ENCODE data around the gene ULK2. TPM values are rescaled to one million over a fixed set of nuclear protein-coding genes. Genes with fewer than 3 reads are reported as not detected.

Gene ULK2
- total RNA-seq, 1 experiment from 2014 or later: 12.9 TPM

GRCh38 chr17:19741832-19742457 is 125.8 kb downstream of the ULK2 start:
- intact Hi-C loops (cut with micrococcal nuclease; ENCODE audit: unreplicated experiment): no loop called here
- no peaks in the 10 kb centered on the region for H3K36me3 ChIP-seq (ENCODE audit: insufficient read depth, low read length, poor library complexity, severe bottlenecking)
- H3K4me1 ChIP-seq (ENCODE audit: insufficient read depth, low read length, poor library complexity, severe bottlenecking): no peaks in the 10 kb centered on the region
- ChIA-PET POLR2A (ENCODE audit: low non-redundant PET) (interaction anchor here (0.6 kb wide), 1 partner anchor 111 kb away, joined by 5 read pairs; no protein-coding TSS in a partner anchor), CTCF (no interaction called here)
- no peaks in the 10 kb centered on the region for H3K27me3 ChIP-seq (replicated peaks; ENCODE audit: insufficient read depth, low read depth, low read length, poor library complexity)
- H3K4me3 ChIP-seq (ENCODE audit: low read depth, low read length, poor library complexity, severe bottlenecking): no peak overlapping the region
- no peaks in the 10 kb centered on the region for H3K9me3 ChIP-seq (ENCODE audit: low read depth, low read length, poor library complexity, severe bottlenecking)
- BruUV-seq (replicated peaks): no TSS peak
- DNase-seq (ENCODE audit: low spot score): no peak
- H3K27ac ChIP-seq (ENCODE audit: low read depth, low read length, poor library complexity, severe bottlenecking): no peak overlapping the region
- TF ChIP-seq EZH2 (IDR thresholded peaks at IDR 0.05; ENCODE audit: borderline replicate concordance, low read depth, low read length, poor library complexity, severe bottlenecking): no peak

GRCh38 chr17:19740933-19741332 is 126.8 kb downstream of the ULK2 start:
- ChIA-PET CTCF (interaction anchor here (1.2 kb wide), 1 partner anchor 22 kb away, joined by 3 read pairs; no protein-coding TSS in a partner anchor), POLR2A (ENCODE audit: low non-redundant PET) (no interaction called here)
- no peaks in the 10 kb centered on the region for H3K9me3 ChIP-seq (ENCODE audit: low read depth, low read length, poor library complexity, severe bottlenecking)
- H3K4me1 ChIP-seq (ENCODE audit: insufficient read depth, low read length, poor library complexity, severe bottlenecking): no peaks in the 10 kb centered on the region
- no peak for TF ChIP-seq EZH2 (IDR thresholded peaks at IDR 0.05; ENCODE audit: borderline replicate concordance, low read depth, low read length, poor library complexity, severe bottlenecking)
- TF ChIP-seq CTCF (conservative IDR thresholded peaks at IDR 0.05; ENCODE audit: low read depth, low read length): no peak
- H3K27ac ChIP-seq (ENCODE audit: low read depth, low read length, poor library complexity, severe bottlenecking): no peak overlapping the region
- no peaks in the 10 kb centered on the region for H3K27me3 ChIP-seq (replicated peaks; ENCODE audit: insufficient read depth, low read depth, low read length, poor library complexity)
- H3K4me3 ChIP-seq (ENCODE audit: low read depth, low read length, poor library complexity, severe bottlenecking): no peak overlapping the region
- no peaks in the 10 kb centered on the region for H3K36me3 ChIP-seq (ENCODE audit: insufficient read depth, low read length, poor library complexity, severe bottlenecking)
- BruUV-seq (replicated peaks): no TSS peak
- no peak for DNase-seq (ENCODE audit: low spot score)
- intact Hi-C loops (cut with micrococcal nuclease; ENCODE audit: unreplicated experiment): no loop called here

GRCh38 chr17:19739241-19740201 is 128.2 kb downstream of the ULK2 start:
- Histone ChIP-seq H3K4me3 (ENCODE audit: low read depth, low read length, poor library complexity, severe bottlenecking) (no peak overlapping the region), H3K4me1 (ENCODE audit: insufficient read depth, low read length, poor library complexity, severe bottlenecking) (no peaks in the 10 kb centered on the region), H3K36me3 (ENCODE audit: insufficient read depth, low read length, poor library complexity, severe bottlenecking) (no peaks in the 10 kb centered on the region), H3K9me3 (ENCODE audit: low read depth, low read length, poor library complexity, severe bottlenecking) (no peaks in the 10 kb centered on the region), H3K27me3 (replicated peaks; ENCODE audit: insufficient read depth, low read depth, low read length, poor library complexity) (no peaks in the 10 kb centered on the region), H3K27ac (ENCODE audit: low read depth, low read length, poor library complexity, severe bottlenecking) (no peak overlapping the region)
- POLR2A ChIA-PET (ENCODE audit: low non-redundant PET): no interaction called here
- CTCF ChIA-PET: interaction anchor here (0.6 kb wide), 1 partner anchor 12 kb away, joined by 3 read pairs; no protein-coding TSS in a partner anchor
- no TSS peak for BruUV-seq (replicated peaks)
- no peak for TF ChIP-seq CTCF (conservative IDR thresholded peaks at IDR 0.05; ENCODE audit: low read depth, low read length)
- no peak for TF ChIP-seq EZH2 (IDR thresholded peaks at IDR 0.05; ENCODE audit: borderline replicate concordance, low read depth, low read length, poor library complexity, severe bottlenecking)
- DNase-seq (ENCODE audit: low spot score): no peak
- intact Hi-C loops (cut with micrococcal nuclease; ENCODE audit: unreplicated experiment): no loop called here
